Measurements from ENCODE around the gene STXBP4. TPM values are rescaled to one million over a fixed set of nuclear protein-coding genes. Genes with fewer than 3 reads are reported as not detected.

Gene STXBP4
- total RNA-seq, 3 donors from 2014 or later (not counting 1 experiment from before 2014, with no cell fraction given), result 4.9 to 10.3 (median 7.6) TPM

DNA sequence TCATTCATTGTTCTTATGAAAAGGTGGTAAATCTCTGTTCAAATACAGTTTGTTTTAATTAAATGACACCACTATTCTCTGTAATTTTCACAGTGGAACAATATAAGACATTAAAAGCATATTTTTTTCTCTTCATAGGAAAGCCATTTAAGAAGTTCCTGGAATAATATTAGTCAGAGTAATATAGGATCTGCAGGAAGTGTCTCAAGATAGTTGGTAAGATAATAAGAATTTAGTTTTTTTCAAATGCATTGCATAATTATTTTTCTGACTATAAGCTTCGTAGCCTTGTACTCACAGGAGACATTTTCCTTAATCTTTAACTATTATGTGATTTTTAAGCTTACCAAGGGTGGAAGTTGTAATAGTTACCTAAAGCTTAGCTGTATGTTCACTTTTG, 16.9 kb downstream of the STXBP4 start:
- no peaks in the 10 kb centered on the region for H3K4me1 Mint-ChIP-seq
- DNase-seq, result no peak
- no peak overlapping the region for H3K4me3 Mint-ChIP-seq
- TF ChIP-seq, protein P1, sequence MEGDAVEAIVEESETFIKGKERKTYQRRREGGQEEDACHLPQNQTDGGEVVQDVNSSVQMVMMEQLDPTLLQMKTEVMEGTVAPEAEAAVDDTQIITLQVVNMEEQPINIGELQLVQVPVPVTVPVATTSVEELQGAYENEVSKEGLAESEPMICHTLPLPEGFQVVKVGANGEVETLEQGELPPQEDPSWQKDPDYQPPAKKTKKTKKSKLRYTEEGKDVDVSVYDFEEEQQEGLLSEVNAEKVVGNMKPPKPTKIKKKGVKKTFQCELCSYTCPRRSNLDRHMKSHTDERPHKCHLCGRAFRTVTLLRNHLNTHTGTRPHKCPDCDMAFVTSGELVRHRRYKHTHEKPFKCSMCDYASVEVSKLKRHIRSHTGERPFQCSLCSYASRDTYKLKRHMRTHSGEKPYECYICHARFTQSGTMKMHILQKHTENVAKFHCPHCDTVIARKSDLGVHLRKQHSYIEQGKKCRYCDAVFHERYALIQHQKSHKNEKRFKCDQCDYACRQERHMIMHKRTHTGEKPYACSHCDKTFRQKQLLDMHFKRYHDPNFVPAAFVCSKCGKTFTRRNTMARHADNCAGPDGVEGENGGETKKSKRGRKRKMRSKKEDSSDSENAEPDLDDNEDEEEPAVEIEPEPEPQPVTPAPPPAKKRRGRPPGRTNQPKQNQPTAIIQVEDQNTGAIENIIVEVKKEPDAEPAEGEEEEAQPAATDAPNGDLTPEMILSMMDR (IDR thresholded peaks at IDR 0.05), result no peak
- no peak for ATAC-seq
- Histone ChIP-seq H3K36me3 (ENCODE audit: control insufficient read depth, insufficient read depth, low read length) (no peaks in the 10 kb centered on the region), H3K9me3 (ENCODE audit: control insufficient read depth, insufficient read depth, low read length) (peaks cover 5% of the 10 kb centered on the region), H3K27ac (ENCODE audit: low read length) (no peak overlapping the region), H3K4me3 (ENCODE audit: low read length) (no peak overlapping the region), H3K27me3 (ENCODE audit: control insufficient read depth, insufficient read depth, low read length) (no peaks in the 10 kb centered on the region), H3K4me1 (ENCODE audit: control insufficient read depth, insufficient read depth, low read length) (no peaks in the 10 kb centered on the region)
- H3K27ac Mint-ChIP-seq, result no peak overlapping the region
- no CpG with 5 or more reads among the region's 1 CpG for WGBS (ENCODE audit: insufficient coverage)
- H3K36me3 Mint-ChIP-seq, result no peaks in the 10 kb centered on the region
- H3K27me3 Mint-ChIP-seq (ENCODE audit: low read depth in 2 of 2), result no peaks in the 10 kb centered on the region
- intact Hi-C loops (cut with micrococcal nuclease), result no loop called here
- H3K9me3 Mint-ChIP-seq, result no peaks in the 10 kb centered on the region

DNA sequence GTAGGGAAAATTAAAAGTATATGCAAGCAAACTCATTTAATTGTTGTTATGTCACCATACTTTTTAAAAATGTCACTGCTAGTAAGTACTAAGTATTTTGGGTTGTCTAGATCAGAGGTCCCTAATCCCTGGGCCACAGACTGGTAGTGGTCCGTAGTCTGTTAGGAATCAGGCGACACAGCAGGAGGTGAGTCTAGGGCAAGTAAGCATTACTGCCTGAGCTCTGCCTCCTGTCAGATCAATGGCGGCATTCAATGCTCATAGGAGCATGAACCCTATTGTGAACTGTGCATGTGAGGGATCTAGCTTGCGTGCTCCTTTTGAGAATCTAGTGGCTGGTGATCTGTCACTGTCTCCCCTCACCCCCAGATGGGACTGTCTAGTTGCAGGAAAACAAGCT, 21.6 kb downstream of the STXBP4 start:
- Histone ChIP-seq H3K9me3 (ENCODE audit: control insufficient read depth, insufficient read depth, low read length) (no peaks in the 10 kb centered on the region), H3K4me1 (ENCODE audit: control insufficient read depth, insufficient read depth, low read length) (no peaks in the 10 kb centered on the region), H3K27ac (ENCODE audit: low read length) (no peak overlapping the region), H3K27me3 (ENCODE audit: control insufficient read depth, insufficient read depth, low read length) (no peaks in the 10 kb centered on the region), H3K4me3 (ENCODE audit: low read length) (no peak overlapping the region), H3K36me3 (ENCODE audit: control insufficient read depth, insufficient read depth, low read length) (no peaks in the 10 kb centered on the region)
- TF ChIP-seq, protein P1 (IDR thresholded peaks at IDR 0.05), result no peak
- ATAC-seq (no peak), DNase-seq (no peak)
- 100% methylated on average over 4 of the region's 4 CpGs for WGBS (ENCODE audit: insufficient coverage)
- Mint-ChIP-seq H3K36me3 (no peaks in the 10 kb centered on the region), H3K9me3 (no peaks in the 10 kb centered on the region), H3K4me3 (no peak overlapping the region), H3K27me3 (ENCODE audit: low read depth in 2 of 2) (no peaks in the 10 kb centered on the region), H3K4me1 (no peaks in the 10 kb centered on the region), H3K27ac (no peak overlapping the region)
- intact Hi-C loops (cut with micrococcal nuclease), result no loop called here

DNA sequence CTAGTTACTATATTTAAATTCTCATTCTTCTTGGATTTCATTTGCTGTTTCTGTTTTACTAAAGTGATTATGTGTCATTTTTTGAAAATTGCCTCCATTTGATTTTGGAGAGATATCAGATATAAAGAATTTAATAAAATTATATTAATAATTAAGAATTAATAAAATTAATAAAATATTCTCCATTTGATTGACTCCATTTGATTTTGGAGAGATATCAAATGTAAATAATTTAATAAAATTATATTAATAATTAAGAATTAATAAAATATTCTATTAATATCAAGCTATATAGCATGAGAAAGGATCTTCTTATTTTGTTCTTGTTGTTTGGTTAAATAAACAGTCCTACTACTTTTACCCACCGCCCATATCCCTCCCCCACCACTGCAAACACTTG, 23.0 kb downstream of the STXBP4 start:
- Histone ChIP-seq H3K9me3 (ENCODE audit: control insufficient read depth, insufficient read depth, low read length) (no peaks in the 10 kb centered on the region), H3K27ac (ENCODE audit: low read length) (no peak overlapping the region), H3K27me3 (ENCODE audit: control insufficient read depth, insufficient read depth, low read length) (no peaks in the 10 kb centered on the region), H3K4me3 (ENCODE audit: low read length) (no peak overlapping the region), H3K36me3 (ENCODE audit: control insufficient read depth, insufficient read depth, low read length) (no peaks in the 10 kb centered on the region), H3K4me1 (ENCODE audit: control insufficient read depth, insufficient read depth, low read length) (no peaks in the 10 kb centered on the region)
- Mint-ChIP-seq H3K27me3 (ENCODE audit: low read depth in 2 of 2) (no peaks in the 10 kb centered on the region), H3K27ac (no peak overlapping the region), H3K36me3 (no peaks in the 10 kb centered on the region), H3K4me1 (no peaks in the 10 kb centered on the region), H3K4me3 (no peak overlapping the region), H3K9me3 (no peaks in the 10 kb centered on the region)
- TF ChIP-seq, protein P1 (IDR thresholded peaks at IDR 0.05), result no peak
- intact Hi-C loops (cut with micrococcal nuclease), result no loop called here
- WGBS (ENCODE audit: insufficient coverage), result no CpG with 5 or more reads among the region's 1 CpG
- DNase-seq, result no peak
- ATAC-seq, result no peak
